Activated CD4-positive, alpha-beta T cell treated with anti-CD3 and anti-CD28 coated beads for 24 hours (primary cell): ENCODE results near the gene MTA1.

Experiments used
- DNase-seq, 2 donors: peaks; one replicate each; pipeline ENCODE4 v3.0.0-alpha.2; 2020; ENCODE audit warnings: low read depth in 2 of 2

MTA1 gene

GRCh38 chr14:105497671-105498429 is 78.2 kb downstream of the MTA1 start:
- no peak for DNase-seq

GRCh38 chr14:105498430-105499255 is 79.0 kb downstream of the MTA1 start:
- no peak for DNase-seq

GRCh38 chr14:105499256-105500035 is 79.8 kb downstream of the MTA1 start:
- DNase-seq = no peak

- DNase-seq = no peak
These were observed 80.6 kb downstream of the MTA1 start for GRCh38 chr14:105500036-105500725.

- no peak for DNase-seq
These were observed 81.1 kb downstream of the MTA1 start for GRCh38 chr14:105500726-105501101.

GRCh38 chr14:105501504-105502291 is 82.1 kb downstream of the MTA1 start:
- DNase-seq = no peak

- DNase-seq = no peak
These were observed 83.0 kb downstream of the MTA1 start for GRCh38 chr14:105502446-105503295.

- no peak for DNase-seq
These were observed 83.6 kb downstream of the MTA1 start for GRCh38 chr14:105503296-105503640.

- no peak for DNase-seq
These were observed 84.5 kb downstream of the MTA1 start for GRCh38 chr14:105503935-105504692.

GRCh38 chr14:105505101-105505500 is 85.5 kb downstream of the MTA1 start:
- DNase-seq = no peak

GRCh38 chr14:105507247-105507646 is 87.6 kb downstream of the MTA1 start:
- DNase-seq = no peak

GRCh38 chr14:105508069-105508468 is 88.4 kb downstream of the MTA1 start:
- no peak for DNase-seq

GRCh38 chr14:105508601-105509000 is 89.0 kb downstream of the MTA1 start:
- DNase-seq = no peak

- no peak for DNase-seq
These were observed 97.5 kb downstream of the MTA1 start for GRCh38 chr14:105517096-105517495.

GRCh38 chr14:105519946-105520698 is 100.5 kb downstream of the MTA1 start:
- no peak for DNase-seq
